Purkinje cell (primary cell): ENCODE measurements around the gene ARL13A. TPM values are rescaled to one million over a fixed set of nuclear protein-coding genes. Genes with fewer than 3 reads are reported as not detected.

Experiments used
- polyA plus RNA-seq: library from polyadenylated mRNA; unstranded; fragments of >200 nt; fragmentation: Nextera tagmentation; gene quantifications from 2 replicates; pipeline ENCODE4 v1.2.1, GENCODE V29; 2014

Gene ARL13A
- polyA plus RNA-seq = 0.94 TPM in 1 of 2 replicates, not detected in the other

DNA sequence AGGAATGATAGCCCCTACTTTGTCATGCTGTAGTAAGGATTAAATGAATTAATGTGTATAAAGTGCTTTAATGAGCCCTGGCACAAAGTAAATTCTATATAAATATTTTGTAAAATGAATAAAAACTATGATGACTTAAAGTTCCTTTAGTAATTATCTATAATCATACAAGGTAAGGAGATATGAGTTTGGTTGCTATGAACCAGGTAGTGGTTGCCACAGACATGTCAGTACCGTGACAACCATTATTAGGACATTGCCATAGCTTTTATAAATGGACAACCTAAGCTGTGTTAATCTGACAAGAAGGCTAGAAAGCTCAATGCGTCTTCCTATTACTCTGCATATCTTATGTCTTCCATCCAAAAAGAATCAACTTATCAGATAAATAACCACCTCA lies at the start of gene ARL13A:
Gene ARL13A (plus strand): TSS at position 301 of the 400 bp plus-strand sequence. CDS start 3,982 bp downstream, outside the sequence.

DNA sequence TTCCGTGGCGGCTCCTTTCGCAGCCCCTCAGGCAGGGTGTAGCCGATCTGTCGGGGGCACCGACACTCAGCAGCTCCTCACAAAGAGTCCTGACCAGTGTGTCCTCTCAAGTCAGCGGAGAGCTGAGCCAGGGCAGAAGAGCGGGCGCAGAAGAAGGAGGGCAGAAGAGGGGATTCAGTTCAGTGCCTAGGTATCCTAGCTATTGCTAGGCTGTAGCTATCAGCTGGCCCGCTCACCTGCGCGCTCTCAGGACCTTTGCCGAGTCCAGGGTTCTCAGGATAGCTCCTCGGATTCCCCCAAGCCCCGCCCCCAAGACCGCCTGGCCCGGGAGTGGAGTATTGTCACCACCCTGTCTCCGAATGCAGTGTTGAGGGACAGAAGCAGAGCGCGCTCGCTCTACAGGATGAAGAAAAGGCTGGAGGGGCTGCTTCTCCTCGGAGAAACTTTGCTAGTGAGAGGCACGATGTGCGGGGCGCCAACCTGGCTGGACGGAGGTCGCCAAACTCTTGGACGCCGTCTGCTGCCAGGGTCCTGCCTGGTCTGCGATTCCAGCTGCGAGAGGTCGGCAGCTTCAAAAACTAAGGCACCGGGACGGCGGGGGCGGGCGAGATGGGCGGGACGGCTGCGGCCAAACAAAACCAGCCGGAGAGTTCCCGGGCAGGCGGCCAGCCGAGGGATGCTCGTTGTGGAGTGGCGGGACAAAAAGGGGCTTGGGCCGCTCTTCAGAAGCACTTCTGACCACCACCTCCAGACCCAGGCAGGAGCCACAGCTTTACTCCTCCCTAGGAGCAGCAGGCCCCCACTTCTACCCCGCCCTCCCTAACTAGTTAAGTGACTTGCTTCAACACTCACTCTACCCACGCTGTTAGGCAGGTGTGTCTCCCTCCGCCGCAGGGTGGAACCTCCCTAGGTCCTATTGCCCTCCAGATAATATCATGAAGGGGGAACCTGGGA lies 40.6 kb upstream of the ARL13A start, which contains the start of gene XKRX:
Gene XKRX (minus strand): TSS at position 258 of the 954 bp plus-strand sequence. CDS start 613 bp downstream, outside the sequence.

Other genes with a start within 250 kb of the ARL13A start
- gene SYTL4, start 237.6 kb upstream of the ARL13A start, polyA plus RNA-seq = 1.0 and 2.0 TPM in 2 replicates
- gene CSTF2, start 149.3 kb upstream of the ARL13A start, polyA plus RNA-seq = 5.4 and 6.8 TPM in 2 replicates
- 0.13 and 0.38 TPM in 2 replicates for gene NOX1, start 95.3 kb upstream of the ARL13A start, polyA plus RNA-seq
- gene XKRX, start 40.8 kb upstream of the ARL13A start, polyA plus RNA-seq = not detected in 2 replicates
- 0.95 and 1.5 TPM in 2 replicates for gene TRMT2B, start 82.4 kb downstream of the ARL13A start, polyA plus RNA-seq
- gene TMEM35A, start 109.2 kb downstream of the ARL13A start, polyA plus RNA-seq = 40.4 and 57.0 TPM in 2 replicates
- 0.56 TPM in 1 of 2 replicates, not detected in the other for gene CENPI, start 128.5 kb downstream of the ARL13A start, polyA plus RNA-seq